GM21576 (cell line): ENCODE data around the gene DNAI2.
"Not testable (repeated sequence)": the region's sequence is repeated elsewhere in the genome, so short reads cannot be mapped to it uniquely, and the experiment has no call there.

ENCODE experiments used
- ATAC-seq: cut with Tn5 transposase; IDR thresholded peaks from one replicate; pipeline ENCODE4 v1.9.1; 2021; ENCODE audit warnings: mild to moderate bottlenecking, moderate library complexity; ENCODE audit not compliant: unreplicated experiment

Gene DNAI2

GRCh38 chr17:74272731-74273201 lies 1.3 kb upstream of the DNAI2 start:
- no peak for ATAC-seq

- no peak for ATAC-seq
Measured at GRCh38 chr17:74274709-74275340, 791 bp downstream of the DNAI2 start.

GRCh38 chr17:74276051-74276476 lies 2.0 kb downstream of the DNAI2 start:
- ATAC-seq, result no peak

DNA sequence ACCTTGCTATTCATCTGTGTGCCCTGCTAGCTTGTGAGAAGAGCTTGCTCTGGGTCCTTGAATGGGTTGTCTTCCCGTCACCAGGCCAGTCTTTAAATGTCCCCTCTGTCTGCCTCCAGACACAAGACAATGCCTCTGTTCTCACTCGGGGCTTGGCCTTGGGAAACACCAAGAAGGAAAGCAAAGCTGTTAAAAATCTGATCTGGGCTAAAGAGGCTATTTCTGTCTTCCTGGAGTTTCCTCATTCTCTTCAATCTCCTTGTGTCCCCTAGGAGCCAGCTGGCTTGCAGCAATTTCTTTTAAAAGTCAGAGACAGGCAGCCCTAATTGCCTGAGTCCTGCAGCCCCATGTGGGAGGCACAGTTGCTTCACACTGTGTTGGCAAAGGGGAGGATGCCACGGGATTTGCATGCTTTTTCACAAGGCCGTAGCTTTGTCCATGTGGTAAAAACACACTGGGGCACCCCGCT lies 2.5 kb downstream of the DNAI2 start:
- ATAC-seq, result no peak

DNA sequence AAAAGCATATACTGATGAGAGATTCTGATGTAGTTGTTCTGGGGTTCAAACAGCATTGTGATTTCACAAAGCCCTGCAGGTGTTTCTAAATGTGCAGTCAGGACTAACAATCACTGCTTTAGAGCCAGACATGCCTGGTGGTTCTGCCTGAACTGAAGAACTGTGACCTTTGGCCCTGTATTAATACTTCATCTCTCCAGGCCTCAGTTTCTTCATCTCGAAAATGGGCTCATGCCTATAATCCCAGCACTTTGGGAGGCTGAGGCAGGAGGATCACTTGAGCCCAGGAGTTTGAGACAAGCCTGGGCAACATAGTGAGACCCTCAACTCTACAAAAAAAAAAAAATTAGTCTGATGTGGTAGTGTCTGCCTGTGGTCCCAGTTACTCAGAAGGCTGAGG lies 3.9 kb downstream of the DNAI2 start:
- no peak for ATAC-seq

DNA sequence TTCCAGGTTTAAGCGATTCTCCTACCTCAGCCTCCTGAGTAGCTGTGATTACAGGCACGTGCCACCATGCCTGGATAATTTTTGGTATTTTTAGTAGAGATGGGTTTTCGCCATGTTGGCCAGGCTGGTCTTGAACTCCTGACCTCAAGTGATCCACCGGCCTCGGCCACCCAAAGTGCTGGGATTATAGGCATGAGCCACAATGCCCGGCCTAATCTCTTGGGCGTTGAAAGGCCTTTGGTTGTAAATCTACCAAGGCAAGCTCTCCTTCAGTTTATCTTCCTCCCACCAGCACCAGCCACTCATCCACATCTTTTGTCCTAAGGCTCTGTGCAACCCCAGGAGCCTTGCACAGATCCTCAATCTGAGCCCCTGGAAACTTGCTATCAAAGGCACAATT lies 5.6 kb downstream of the DNAI2 start:
- ATAC-seq, result not testable (repeated sequence)

- peak; percentile 68 for ATAC-seq
Measured at GRCh38 chr17:74280093-74280513, 6.1 kb downstream of the DNAI2 start.

GRCh38 chr17:74281799-74282198 lies 7.8 kb downstream of the DNAI2 start:
- no peak for ATAC-seq

GRCh38 chr17:74282274-74282586 lies 8.2 kb downstream of the DNAI2 start:
- not testable (repeated sequence) for ATAC-seq

- no peak for ATAC-seq
Measured at GRCh38 chr17:74282587-74283370, 8.7 kb downstream of the DNAI2 start.

- no peak for ATAC-seq
Measured at GRCh38 chr17:74283371-74283673, 9.3 kb downstream of the DNAI2 start.

- no peak for ATAC-seq
Measured at GRCh38 chr17:74287031-74287602, 13.1 kb downstream of the DNAI2 start.

GRCh38 chr17:74288785-74289184 lies 14.8 kb downstream of the DNAI2 start:
- no peak for ATAC-seq

GRCh38 chr17:74289688-74290087 lies 15.7 kb downstream of the DNAI2 start:
- no peak for ATAC-seq

DNA sequence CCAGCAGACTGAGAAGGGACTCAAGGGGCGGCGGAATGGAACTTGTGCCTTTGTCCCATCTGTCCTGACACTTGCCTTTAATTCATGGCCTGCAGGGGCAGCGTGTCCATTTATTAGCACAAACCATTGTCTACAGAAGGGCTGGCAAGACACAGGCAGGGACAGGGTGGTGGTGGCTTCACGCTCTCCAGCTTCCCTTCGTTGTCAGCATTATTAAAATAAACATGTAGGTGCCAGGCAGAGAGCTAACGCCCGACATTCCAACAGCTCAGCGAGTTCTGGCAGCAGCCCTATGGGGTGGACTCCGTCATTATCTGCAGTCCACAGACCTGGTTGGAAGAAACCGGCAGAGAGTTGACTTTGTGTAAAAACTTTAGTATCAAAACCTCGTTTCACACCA lies 16.3 kb downstream of the DNAI2 start:
- no peak for ATAC-seq

GRCh38 chr17:74292495-74292894 lies 18.5 kb downstream of the DNAI2 start:
- no peak for ATAC-seq

DNA sequence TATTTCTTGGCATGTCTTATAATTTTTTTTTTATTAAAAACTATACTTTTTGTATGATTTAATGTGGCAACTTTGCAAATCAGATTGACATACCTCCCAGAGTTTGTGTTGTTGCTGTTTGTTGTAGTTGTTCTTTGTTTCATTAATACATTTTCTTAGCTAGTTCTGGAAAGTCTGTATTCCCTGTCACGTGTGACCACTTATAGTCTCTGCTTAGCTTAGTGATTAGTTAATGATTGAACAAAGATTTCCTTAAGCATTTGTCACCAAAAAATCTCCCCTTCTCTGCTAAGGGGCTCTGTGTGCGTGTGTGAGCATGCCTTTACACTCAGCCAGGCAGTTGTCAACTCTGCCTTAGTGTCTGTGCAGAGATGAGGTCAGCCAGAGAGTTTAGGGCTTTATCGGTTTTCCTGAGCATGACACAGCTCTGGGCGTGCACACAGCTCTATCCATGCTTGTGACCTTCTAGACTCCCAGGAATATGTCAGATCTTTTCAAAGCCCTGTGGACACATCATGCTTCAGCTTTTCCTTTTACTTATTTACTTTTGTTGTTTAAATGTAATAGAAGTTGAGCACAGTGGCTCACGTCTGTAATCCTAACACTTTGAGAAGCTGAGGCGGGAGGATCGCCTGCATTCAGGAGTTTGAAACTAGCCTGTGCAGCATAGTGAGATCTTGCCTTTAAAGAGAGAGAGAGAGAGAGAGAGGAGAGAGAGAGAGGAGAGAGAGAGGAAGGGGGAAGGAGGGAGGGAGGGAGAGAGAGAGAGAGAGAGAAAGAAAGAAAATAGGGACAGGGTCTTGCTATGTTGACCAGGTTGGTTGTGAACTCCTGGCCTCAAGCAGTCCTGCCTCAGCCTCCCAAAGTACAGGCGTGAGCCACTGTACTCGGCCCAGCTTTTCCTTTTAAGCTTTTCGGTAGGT lies 21.9 kb downstream of the DNAI2 start:
- ATAC-seq, result no peak

GRCh38 chr17:74296548-74296936 lies 22.5 kb downstream of the DNAI2 start:
- ATAC-seq, result no peak

DNA sequence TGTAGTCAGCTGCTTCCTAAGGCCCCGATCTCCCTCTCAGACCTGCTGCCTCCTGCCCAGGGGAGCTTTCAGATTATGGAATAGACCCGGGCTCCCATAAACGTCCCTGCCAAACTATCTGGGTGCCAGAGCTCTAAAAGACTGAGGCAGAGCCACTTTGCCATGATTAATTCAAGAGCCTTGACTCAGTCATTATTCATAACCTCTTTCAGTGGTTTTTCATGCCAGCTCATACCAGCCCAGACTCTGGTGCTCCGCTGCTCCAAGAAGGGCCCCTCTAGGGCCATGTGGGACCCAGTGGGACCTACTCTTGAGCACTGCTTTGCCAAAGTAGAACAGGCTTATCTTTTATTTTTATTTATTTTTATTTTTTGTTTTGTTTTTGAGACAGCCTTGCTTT lies 23.9 kb downstream of the DNAI2 start:
- no peak for ATAC-seq

DNA sequence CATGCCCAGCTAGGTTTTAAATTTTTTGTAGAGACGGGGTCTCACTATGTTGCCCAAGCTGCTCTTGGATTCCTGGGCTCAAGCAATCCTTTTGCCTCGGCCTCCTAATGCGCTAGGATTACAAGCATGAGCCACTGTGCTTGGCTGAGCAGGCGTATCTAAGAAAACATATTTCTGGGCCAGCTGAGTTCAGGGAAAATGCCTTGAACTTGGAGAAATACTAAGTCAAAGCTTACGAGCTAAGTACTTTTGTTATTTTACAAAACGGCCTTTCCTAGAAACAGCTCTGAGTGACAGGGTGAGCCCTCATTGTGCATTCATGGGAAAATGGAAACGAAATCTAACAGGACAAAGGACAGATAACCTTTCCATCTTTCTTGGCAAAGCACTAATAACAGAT lies 24.7 kb downstream of the DNAI2 start:
- ATAC-seq, result no peak
